ENCODE data around the gene GADD45B.

GRCh38 chr19:2441096-2441752, 34.7 kb upstream of the GADD45B start:
- TF ChIP-seq SIN3A (IDR thresholded peaks at IDR 0.05; ENCODE audit: borderline replicate concordance, insufficient read depth, low read length) = no peak
- TF ChIP-seq TAF1 (IDR thresholded peaks at IDR 0.05; ENCODE audit: borderline replicate concordance, insufficient read depth, low read length) = no peak
- no peak for TF ChIP-seq POLR2AphosphoS5 (IDR thresholded peaks at IDR 0.05; ENCODE audit: low read depth, low read length)

All from PFSK-1 (cell line).